ENCODE results near the gene EPX. TPM values are rescaled to one million over a fixed set of nuclear protein-coding genes. Genes with fewer than 3 reads are reported as not detected.

Gene EPX
- total and polyA plus RNA-seq, 8 donors, result 0.18 TPM; not detected in 7

DNA sequence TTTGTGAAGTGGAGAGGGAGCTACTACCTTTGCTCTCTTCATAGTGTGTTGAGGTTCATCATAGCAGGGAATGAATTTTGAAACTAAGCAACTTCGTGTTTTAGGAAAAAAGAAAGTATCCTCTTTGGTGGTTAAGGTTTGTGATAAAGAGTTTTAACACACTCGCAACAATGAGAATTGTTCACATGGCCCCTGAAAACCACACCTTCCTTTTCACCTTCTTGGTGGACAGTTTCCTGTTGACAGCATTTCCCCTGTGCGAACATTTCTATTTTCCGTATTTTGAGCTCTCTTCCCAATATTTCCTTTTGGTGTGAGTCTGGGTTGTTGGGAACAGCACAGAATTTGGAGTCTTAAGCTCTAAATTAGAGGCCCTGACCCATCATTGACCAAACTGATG lies 21.9 kb upstream of the EPX start:
- no peaks in the 10 kb centered on the region for H3K4me1 ChIP-seq
- no peak overlapping the region for H3K4me3 ChIP-seq
- 48 to 64% (median 59%) methylated on average over 4 of the region's 4 CpGs for WGBS, 5 donors
- TF ChIP-seq POLR2A (IDR thresholded peaks at IDR 0.05) (no peak), POLR2AphosphoS5 (IDR thresholded peaks at IDR 0.05) (no peak), EP300 (IDR thresholded peaks at IDR 0.05) (no peak)
- TF ChIP-seq, protein P1, sequence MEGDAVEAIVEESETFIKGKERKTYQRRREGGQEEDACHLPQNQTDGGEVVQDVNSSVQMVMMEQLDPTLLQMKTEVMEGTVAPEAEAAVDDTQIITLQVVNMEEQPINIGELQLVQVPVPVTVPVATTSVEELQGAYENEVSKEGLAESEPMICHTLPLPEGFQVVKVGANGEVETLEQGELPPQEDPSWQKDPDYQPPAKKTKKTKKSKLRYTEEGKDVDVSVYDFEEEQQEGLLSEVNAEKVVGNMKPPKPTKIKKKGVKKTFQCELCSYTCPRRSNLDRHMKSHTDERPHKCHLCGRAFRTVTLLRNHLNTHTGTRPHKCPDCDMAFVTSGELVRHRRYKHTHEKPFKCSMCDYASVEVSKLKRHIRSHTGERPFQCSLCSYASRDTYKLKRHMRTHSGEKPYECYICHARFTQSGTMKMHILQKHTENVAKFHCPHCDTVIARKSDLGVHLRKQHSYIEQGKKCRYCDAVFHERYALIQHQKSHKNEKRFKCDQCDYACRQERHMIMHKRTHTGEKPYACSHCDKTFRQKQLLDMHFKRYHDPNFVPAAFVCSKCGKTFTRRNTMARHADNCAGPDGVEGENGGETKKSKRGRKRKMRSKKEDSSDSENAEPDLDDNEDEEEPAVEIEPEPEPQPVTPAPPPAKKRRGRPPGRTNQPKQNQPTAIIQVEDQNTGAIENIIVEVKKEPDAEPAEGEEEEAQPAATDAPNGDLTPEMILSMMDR (IDR thresholded peaks at IDR 0.05), result no peak
- H3K27ac ChIP-seq, result no peak overlapping the region
- DNase-seq, result no peak
- no peaks in the 10 kb centered on the region for H3K9me3 ChIP-seq
- intact Hi-C loops (cut with DNase I; ENCODE audit: low total_unique reads), result no loop called here
- H3K27me3 ChIP-seq, result peaks cover 0 to 54% (median 0%) of the 10 kb centered on the region in 3 donors
- no peaks in the 10 kb centered on the region for H3K36me3 ChIP-seq

DNA sequence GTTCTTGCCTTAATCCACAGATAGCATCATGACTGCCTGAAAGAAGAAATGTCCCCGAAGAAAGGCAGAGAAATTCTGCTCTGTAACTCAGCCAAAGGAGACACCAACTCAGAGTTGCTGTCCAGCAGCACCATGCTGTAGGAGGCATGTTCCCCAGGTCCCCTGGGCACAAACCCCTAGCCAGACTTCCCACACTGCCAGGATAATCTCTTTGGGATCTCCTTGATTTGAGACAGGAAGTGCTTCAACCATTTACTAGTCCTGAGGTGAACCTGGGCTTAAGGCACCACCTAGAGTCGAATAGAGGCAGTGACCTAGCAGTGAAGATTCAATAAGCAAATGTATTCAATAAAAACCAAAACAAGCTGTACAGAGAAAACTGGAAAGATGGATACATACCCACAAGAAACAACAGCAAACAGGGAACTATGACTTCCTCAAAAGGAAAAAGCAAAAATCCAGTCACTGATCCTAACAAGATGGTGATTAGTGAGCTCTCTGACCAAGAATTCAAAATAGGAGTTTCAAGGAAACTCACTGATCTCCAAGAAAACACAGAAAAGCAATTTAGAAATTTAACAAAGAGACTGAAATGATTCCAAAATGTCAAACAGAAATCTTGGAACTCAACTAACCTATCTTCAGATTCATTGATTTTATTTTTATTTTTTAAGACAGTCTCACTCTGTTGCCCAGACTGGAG lies 20.0 kb upstream of the EPX start:
- 36 to 44% (median 40%) methylated on average over 2 of the region's 2 CpGs for WGBS, 5 donors
- DNase-seq, result peak in 1 of 2 donors; percentile 43

DNA sequence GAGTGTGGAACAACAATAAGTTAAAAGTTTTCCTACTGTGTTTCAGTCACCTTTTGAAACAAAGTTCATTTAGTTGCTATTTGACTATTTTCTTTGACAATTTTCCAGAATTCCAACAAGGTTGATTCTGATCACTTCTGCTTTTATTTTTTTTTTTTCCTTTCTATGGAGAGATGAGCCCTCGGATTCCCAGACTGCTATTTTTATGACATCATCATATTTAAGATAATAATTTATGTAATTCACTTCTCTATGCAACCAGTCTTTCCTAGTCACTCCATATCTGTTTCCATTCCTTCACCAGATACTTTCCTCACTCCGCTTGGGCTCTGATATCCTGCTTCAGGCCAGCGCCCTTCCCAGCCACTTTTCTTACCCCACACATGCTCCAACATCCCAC lies 17.7 kb upstream of the EPX start:
- 40 to 61% (median 54%) methylated on average over 3 of the region's 3 CpGs for WGBS, 5 donors
- H3K9me3 ChIP-seq, result no peaks in the 10 kb centered on the region
- no peak overlapping the region for H3K4me3 ChIP-seq
- no peak overlapping the region for H3K27ac ChIP-seq
- peaks cover 0 to 32% (median 0%) of the 10 kb centered on the region in 3 donors for H3K27me3 ChIP-seq
- no peak for TF ChIP-seq POLR2AphosphoS5 (IDR thresholded peaks at IDR 0.05)
- TF ChIP-seq EP300 (IDR thresholded peaks at IDR 0.05), result no peak
- TF ChIP-seq, protein P1 (IDR thresholded peaks at IDR 0.05), result no peak
- TF ChIP-seq POLR2A (IDR thresholded peaks at IDR 0.05), result no peak
- no peaks in the 10 kb centered on the region for H3K36me3 ChIP-seq
- DNase-seq, result no peak
- H3K4me1 ChIP-seq, result no peaks in the 10 kb centered on the region
- intact Hi-C loops (cut with DNase I; ENCODE audit: low total_unique reads), result no loop called here

More for the DNA sequence above, 20.0 kb upstream of the EPX start:
- Histone ChIP-seq H3K27me3 (peaks cover 0 to 44% (median 0%) of the 10 kb centered on the region in 3 donors), H3K9me3 (no peaks in the 10 kb centered on the region), H3K27ac (no peak overlapping the region), H3K4me1 (no peaks in the 10 kb centered on the region), H3K36me3 (no peaks in the 10 kb centered on the region), H3K4me3 (no peak overlapping the region)
- intact Hi-C loops (cut with DNase I; ENCODE audit: low total_unique reads), result no loop called here
- TF ChIP-seq POLR2AphosphoS5 (IDR thresholded peaks at IDR 0.05), result no peak
- TF ChIP-seq, protein P1 (IDR thresholded peaks at IDR 0.05), result peak in 3 of 7 experiments; percentile 12 to 19 (median 19)

DNA sequence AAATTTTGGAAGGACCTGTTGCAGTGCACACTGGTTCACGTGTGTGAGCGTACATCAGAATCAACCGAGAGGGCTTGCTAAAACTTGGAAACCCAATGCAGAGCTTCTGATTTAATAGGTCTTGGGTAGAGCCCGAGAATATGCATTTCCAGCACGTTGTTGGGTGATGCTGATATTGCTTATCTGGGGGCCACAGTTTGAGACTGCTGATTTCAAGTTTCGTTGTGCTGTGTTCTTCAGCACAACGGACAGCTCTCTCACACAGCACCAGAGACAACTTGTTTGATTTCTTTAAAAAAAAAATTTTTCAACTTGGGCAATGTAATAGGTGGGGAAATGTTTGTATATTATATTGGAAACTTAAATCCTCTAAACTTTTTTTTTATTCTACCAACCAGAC lies 16.3 kb upstream of the EPX start:
- no peak for TF ChIP-seq EP300 (IDR thresholded peaks at IDR 0.05)
- no peak for TF ChIP-seq POLR2AphosphoS5 (IDR thresholded peaks at IDR 0.05)
- TF ChIP-seq, protein P1 (IDR thresholded peaks at IDR 0.05), result no peak
- TF ChIP-seq POLR2A (IDR thresholded peaks at IDR 0.05), result no peak

More for the DNA sequence above, 16.3 kb upstream of the EPX start:
- Histone ChIP-seq H3K9me3 (no peaks in the 10 kb centered on the region), H3K4me3 (no peak overlapping the region), H3K27ac (no peak overlapping the region), H3K4me1 (no peaks in the 10 kb centered on the region), H3K27me3 (peaks cover 0 to 22% (median 0%) of the 10 kb centered on the region in 3 donors), H3K36me3 (no peaks in the 10 kb centered on the region)
- intact Hi-C loops (cut with DNase I; ENCODE audit: low total_unique reads), result no loop called here
- peak in 1 of 2 donors; percentile 29 for DNase-seq
- WGBS, 5 donors, result 40 to 46% (median 43%) methylated on average over 7 of the region's 7 CpGs
